ENCODE results near the gene KLHL33.

The KLHL33 gene

DNA sequence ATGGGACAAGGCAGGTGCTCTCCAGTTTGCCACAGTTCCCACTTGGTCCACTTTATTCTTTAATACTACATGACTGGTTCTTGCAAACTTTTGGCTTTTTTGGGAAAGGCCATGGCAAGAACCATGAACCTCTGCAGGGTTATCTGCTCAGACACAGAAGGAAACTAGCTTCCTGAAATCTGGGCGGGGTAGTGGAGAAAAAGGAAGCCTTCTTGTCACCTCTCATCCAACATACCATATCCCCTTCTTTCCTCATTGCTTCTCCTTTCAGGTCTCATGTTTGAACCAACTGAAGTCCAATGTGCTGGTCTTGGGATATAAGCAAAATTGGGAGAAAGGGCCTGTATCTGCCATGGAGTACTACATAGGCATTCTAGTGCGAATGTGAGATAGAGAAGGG is 5.5 kb upstream of the KLHL33 start:
- DNase-seq (ENCODE audit: low read depth), result no peak
- TF ChIP-seq CTCF (IDR thresholded peaks at IDR 0.05; ENCODE audit: control insufficient read depth, extremely low read depth, insufficient read depth), result no peak
- no peak overlapping the region for H3K4me3 ChIP-seq (ENCODE audit: low read depth, low read length)

GRCh38 chr14:20440882-20441281 is 4.9 kb upstream of the KLHL33 start:
- TF ChIP-seq CTCF (IDR thresholded peaks at IDR 0.05; ENCODE audit: control insufficient read depth, extremely low read depth, insufficient read depth), result no peak
- no peak overlapping the region for H3K4me3 ChIP-seq (ENCODE audit: low read depth, low read length)

GRCh38 chr14:20440465-20440864 is 4.5 kb upstream of the KLHL33 start:
- TF ChIP-seq CTCF (IDR thresholded peaks at IDR 0.05; ENCODE audit: control insufficient read depth, extremely low read depth, insufficient read depth), result no peak
- H3K4me3 ChIP-seq (ENCODE audit: low read depth, low read length), result no peak overlapping the region
- no peak for DNase-seq (ENCODE audit: low read depth)

More at GRCh38 chr14:20440882-20441281, 4.9 kb upstream of the KLHL33 start:
- no peak for DNase-seq (ENCODE audit: low read depth)

GRCh38 chr14:20438664-20439063 is 2.7 kb upstream of the KLHL33 start:
- no peak for TF ChIP-seq CTCF (IDR thresholded peaks at IDR 0.05; ENCODE audit: control insufficient read depth, extremely low read depth, insufficient read depth)

GRCh38 chr14:20436363-20436755 is 393 bp upstream of the KLHL33 start:
- no peak overlapping the region for H3K4me3 ChIP-seq (ENCODE audit: low read depth, low read length)
- no peak for DNase-seq (ENCODE audit: low read depth)

More at GRCh38 chr14:20438664-20439063, 2.7 kb upstream of the KLHL33 start:
- no peak overlapping the region for H3K4me3 ChIP-seq (ENCODE audit: low read depth, low read length)
- no peak for DNase-seq (ENCODE audit: low read depth)

DNA sequence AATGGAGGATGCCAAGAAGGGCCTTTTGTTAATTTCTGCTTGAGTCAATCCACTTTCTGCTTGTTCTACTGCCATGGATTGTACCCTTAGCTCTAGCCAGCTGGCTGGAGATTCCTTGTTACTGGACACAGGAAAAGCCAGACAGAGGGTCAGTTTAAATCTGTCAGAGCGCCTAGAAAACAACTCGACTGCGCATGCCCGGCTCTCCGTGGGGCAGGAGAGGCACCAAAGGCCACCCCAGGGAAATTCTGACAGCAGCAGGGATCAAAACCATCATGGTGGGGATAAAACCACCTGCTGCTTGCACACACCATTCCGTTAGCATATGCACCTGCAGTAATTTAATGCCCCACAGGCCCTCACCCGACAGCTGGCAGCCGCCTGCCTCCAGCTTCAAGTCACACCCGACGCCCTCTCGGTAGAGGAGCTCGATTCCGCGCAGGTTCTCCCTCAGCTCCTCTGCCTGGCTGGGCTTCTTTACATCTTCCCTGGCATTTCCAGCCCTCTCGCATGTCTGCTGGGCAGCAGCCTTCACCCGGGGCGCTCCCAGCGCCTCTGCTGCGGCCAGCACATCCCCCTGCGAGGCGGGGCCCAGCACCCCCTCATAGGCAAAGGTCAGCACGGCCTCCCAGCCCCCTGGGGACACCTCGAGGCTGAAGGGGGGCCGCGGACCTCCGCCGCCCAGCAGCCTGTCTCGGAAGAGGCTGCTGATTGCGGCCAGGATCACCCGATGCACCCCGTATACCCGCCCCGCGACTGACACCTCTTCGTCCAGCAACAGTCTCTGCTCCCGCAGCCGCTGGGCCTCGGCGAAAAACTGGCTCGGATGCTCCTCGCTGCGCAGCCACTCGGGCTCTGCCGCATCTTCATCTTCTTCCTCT is 1.0 kb downstream of the KLHL33 start:
- no peak for DNase-seq (ENCODE audit: low read depth)
- H3K4me3 ChIP-seq (ENCODE audit: low read depth, low read length), result no peak overlapping the region
- TF ChIP-seq CTCF (IDR thresholded peaks at IDR 0.05; ENCODE audit: control insufficient read depth, extremely low read depth, insufficient read depth), result no peak

More at GRCh38 chr14:20436363-20436755, 393 bp upstream of the KLHL33 start:
- TF ChIP-seq CTCF (IDR thresholded peaks at IDR 0.05; ENCODE audit: control insufficient read depth, extremely low read depth, insufficient read depth), result no peak
